Right ventricle myocardium inferior (tissue), 1 donor: ENCODE measurements around the gene APPL1. TPM values are rescaled to one million over a fixed set of nuclear protein-coding genes. Genes with fewer than 3 reads are reported as not detected.

Experiments
- total RNA-seq: library from RNA; stranded (reverse); fragmentation: NEBNext Ultra II Directional; extraction: Animal tissue kit (Norgen Biotek cat#: 25700); gene quantifications from one replicate; pipeline ENCODE4 v1.2.1, GENCODE V29; 2021
- donor health status: DM: no; HTN: yes; CAD: no; lungs with severe emphysema.

The APPL1 gene
- total RNA-seq, 1 donor from 2014 or later = 43.6 TPM

Other genes starting within 250 kb of the APPL1 start
- gene SPATA12, start 167.1 kb upstream of the APPL1 start, total RNA-seq = not detected
- 6.7 TPM for gene IL17RD, start 62.4 kb upstream of the APPL1 start, total RNA-seq
- not detected for gene HESX1, start 27.8 kb upstream of the APPL1 start, total RNA-seq
- 9.0 TPM for gene ASB14, start 65.0 kb downstream of the APPL1 start, total RNA-seq